ENCODE results near the gene RAVER1.

The RAVER1 gene

GRCh38 chr19:10269333-10270179, 63.8 kb downstream of the RAVER1 start:
- DNase-seq: peak; percentile 89 to 90

GRCh38 chr19:10268071-10268470, 65.3 kb downstream of the RAVER1 start:
- peak in 1 of 2 donors; percentile 38 for DNase-seq

GRCh38 chr19:10266706-10267105, 66.6 kb downstream of the RAVER1 start:
- DNase-seq: no peak
